ENCODE data around the gene CST8.

GRCh38 chr20:23493172-23493772, 2.4 kb downstream of the CST8 start:
- no peak for TF ChIP-seq POLR2A (IDR thresholded peaks at IDR 0.05)
- no peak for TF ChIP-seq CTCF (IDR thresholded peaks at IDR 0.05)
- no peak for TF ChIP-seq POLR2AphosphoS5 (IDR thresholded peaks at IDR 0.05)
- TF ChIP-seq EP300 (IDR thresholded peaks at IDR 0.05): no peak
